Measurements from ENCODE around the gene SPINK6.

SPINK6 gene

GRCh38 chr5:148230240-148230639, 27.4 kb downstream of the SPINK6 start:
- DNase-seq (ENCODE audit: extremely low spot score): no peak
- POLR2A ChIA-PET: no interaction called here
- CTCF ChIA-PET: interaction anchor here (0.5 kb wide), 1 partner anchor 1574 kb away, joined by 3 read pairs; no protein-coding TSS in a partner anchor
- no peak for TF ChIP-seq HDGF (IDR thresholded peaks at IDR 0.05; ENCODE audit: borderline replicate concordance)
- TF ChIP-seq TARDBP (IDR thresholded peaks at IDR 0.05): no peak
- TF ChIP-seq ARNT (IDR thresholded peaks at IDR 0.05): no peak
- TF ChIP-seq CTBP1 (IDR thresholded peaks at IDR 0.05; ENCODE audit: borderline replicate concordance): no peak
- no peak for TF ChIP-seq ZNF384 (IDR thresholded peaks at IDR 0.05)
- TF ChIP-seq NFRKB (IDR thresholded peaks at IDR 0.05): no peak
- no peak for TF ChIP-seq FOXK2 (IDR thresholded peaks at IDR 0.05)
- no peak for TF ChIP-seq SUZ12 (IDR thresholded peaks at IDR 0.05)

- CTCF ChIA-PET: no interaction called here
- POLR2A ChIA-PET: no interaction called here
- TF ChIP-seq SUZ12 (IDR thresholded peaks at IDR 0.05): no peak
- no peak for TF ChIP-seq NFRKB (IDR thresholded peaks at IDR 0.05)
- no peak for TF ChIP-seq BHLHE40 (IDR thresholded peaks at IDR 0.05; ENCODE audit: borderline replicate concordance)
- TF ChIP-seq FOXM1 (IDR thresholded peaks at IDR 0.05; ENCODE audit: borderline replicate concordance): no peak
- TF ChIP-seq TARDBP (IDR thresholded peaks at IDR 0.05): no peak
- no peak for TF ChIP-seq SP1 (IDR thresholded peaks at IDR 0.05)
- no peak for TF ChIP-seq LEF1 (IDR thresholded peaks at IDR 0.05; ENCODE audit: borderline replicate concordance)
- TF ChIP-seq L3MBTL2 (conservative IDR thresholded peaks at IDR 0.05): no peak
- TF ChIP-seq FOXA1 (IDR thresholded peaks at IDR 0.05): no peak
- TF ChIP-seq ELF4 (IDR thresholded peaks at IDR 0.05): no peak
- no peak for TF ChIP-seq HDGF (IDR thresholded peaks at IDR 0.05; ENCODE audit: borderline replicate concordance)
- no peak for TF ChIP-seq ZNF384 (IDR thresholded peaks at IDR 0.05)
- TF ChIP-seq FOXK2 (IDR thresholded peaks at IDR 0.05): no peak
- no peak for TF ChIP-seq ARNT (IDR thresholded peaks at IDR 0.05)
- no peak for DNase-seq (ENCODE audit: extremely low spot score)
Measured at GRCh38 chr5:148237785-148238417, 35.1 kb downstream of the SPINK6 start.

DNA sequence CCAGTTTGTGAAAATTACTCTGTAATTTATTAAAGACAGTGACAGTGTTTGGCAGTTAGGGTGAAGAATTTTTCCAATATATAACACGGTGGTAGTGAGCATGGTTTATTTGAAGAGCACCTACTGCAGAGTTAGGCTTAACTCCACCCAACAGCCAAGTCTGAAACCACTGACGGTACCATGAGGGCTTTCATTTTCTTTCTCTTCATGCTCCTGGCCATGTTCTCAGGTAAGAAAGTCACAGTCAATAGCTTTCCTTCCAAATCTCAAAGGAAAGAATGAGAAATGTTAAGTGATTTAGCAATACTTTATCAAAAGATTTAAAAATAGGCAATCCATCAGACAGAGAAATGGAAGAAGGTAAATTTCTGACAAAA, 35.6 kb downstream of the SPINK6 start, which contains the start of gene MARCOL:
Gene MARCOL, plus strand, starts transcription at position 108 of the 377 bp plus-strand sequence. Its CDS starts 73 bp downstream, at position 181.
- DNase-seq (ENCODE audit: extremely low spot score): no peak
- TF ChIP-seq ELF4 (IDR thresholded peaks at IDR 0.05) (no peak), LEF1 (IDR thresholded peaks at IDR 0.05; ENCODE audit: borderline replicate concordance) (no peak), L3MBTL2 (conservative IDR thresholded peaks at IDR 0.05) (no peak), TARDBP (IDR thresholded peaks at IDR 0.05) (no peak), BHLHE40 (IDR thresholded peaks at IDR 0.05; ENCODE audit: borderline replicate concordance) (no peak)
- ChIA-PET CTCF (no interaction called here), POLR2A (no interaction called here)

- POLR2A ChIA-PET: no interaction called here
- no peak for TF ChIP-seq TARDBP (IDR thresholded peaks at IDR 0.05)
- no peak for TF ChIP-seq FOXK2 (IDR thresholded peaks at IDR 0.05)
- TF ChIP-seq ZNF384 (IDR thresholded peaks at IDR 0.05): no peak
- TF ChIP-seq ARNT (IDR thresholded peaks at IDR 0.05): no peak
- TF ChIP-seq HDGF (IDR thresholded peaks at IDR 0.05; ENCODE audit: borderline replicate concordance): no peak
- TF ChIP-seq FOXA1 (IDR thresholded peaks at IDR 0.05): no peak
- no peak for TF ChIP-seq PKNOX1 (IDR thresholded peaks at IDR 0.05)
- TF ChIP-seq FOXM1 (IDR thresholded peaks at IDR 0.05; ENCODE audit: borderline replicate concordance): no peak
- no peak for TF ChIP-seq SUZ12 (IDR thresholded peaks at IDR 0.05)
- TF ChIP-seq L3MBTL2 (conservative IDR thresholded peaks at IDR 0.05): no peak
- TF ChIP-seq BHLHE40 (IDR thresholded peaks at IDR 0.05; ENCODE audit: borderline replicate concordance): no peak
- no peak for TF ChIP-seq CTBP1 (IDR thresholded peaks at IDR 0.05; ENCODE audit: borderline replicate concordance)
- TF ChIP-seq LEF1 (IDR thresholded peaks at IDR 0.05; ENCODE audit: borderline replicate concordance): no peak
- TF ChIP-seq ELF4 (IDR thresholded peaks at IDR 0.05): no peak
- no peak for TF ChIP-seq NFRKB (IDR thresholded peaks at IDR 0.05)
- TF ChIP-seq SP1 (IDR thresholded peaks at IDR 0.05): no peak
- CTCF ChIA-PET: no interaction called here
- no peak for DNase-seq (ENCODE audit: extremely low spot score)
Measured at GRCh38 chr5:148248894-148249293, 46.1 kb downstream of the SPINK6 start.

- TF ChIP-seq LEF1 (IDR thresholded peaks at IDR 0.05; ENCODE audit: borderline replicate concordance) (no peak), L3MBTL2 (conservative IDR thresholded peaks at IDR 0.05) (no peak), SP1 (IDR thresholded peaks at IDR 0.05) (no peak), FOXK2 (IDR thresholded peaks at IDR 0.05) (no peak), CTBP1 (IDR thresholded peaks at IDR 0.05; ENCODE audit: borderline replicate concordance) (no peak), ZNF384 (IDR thresholded peaks at IDR 0.05) (no peak), ELF4 (IDR thresholded peaks at IDR 0.05) (no peak), HDGF (IDR thresholded peaks at IDR 0.05; ENCODE audit: borderline replicate concordance) (no peak), PKNOX1 (IDR thresholded peaks at IDR 0.05) (no peak), SUZ12 (IDR thresholded peaks at IDR 0.05) (no peak), NFRKB (IDR thresholded peaks at IDR 0.05) (no peak), TARDBP (IDR thresholded peaks at IDR 0.05) (no peak), FOXA1 (IDR thresholded peaks at IDR 0.05) (no peak), ARNT (IDR thresholded peaks at IDR 0.05) (no peak), FOXM1 (IDR thresholded peaks at IDR 0.05; ENCODE audit: borderline replicate concordance) (no peak)
- ChIA-PET CTCF (no interaction called here), POLR2A (no interaction called here)
- no peak for DNase-seq (ENCODE audit: extremely low spot score)
Measured at GRCh38 chr5:148255456-148255855, 52.6 kb downstream of the SPINK6 start.

GRCh38 chr5:148259288-148259687, 56.4 kb downstream of the SPINK6 start:
- ChIA-PET POLR2A (no interaction called here), CTCF (no interaction called here)
- TF ChIP-seq FOXM1 (IDR thresholded peaks at IDR 0.05; ENCODE audit: borderline replicate concordance): no peak
- no peak for DNase-seq (ENCODE audit: extremely low spot score)

DNA sequence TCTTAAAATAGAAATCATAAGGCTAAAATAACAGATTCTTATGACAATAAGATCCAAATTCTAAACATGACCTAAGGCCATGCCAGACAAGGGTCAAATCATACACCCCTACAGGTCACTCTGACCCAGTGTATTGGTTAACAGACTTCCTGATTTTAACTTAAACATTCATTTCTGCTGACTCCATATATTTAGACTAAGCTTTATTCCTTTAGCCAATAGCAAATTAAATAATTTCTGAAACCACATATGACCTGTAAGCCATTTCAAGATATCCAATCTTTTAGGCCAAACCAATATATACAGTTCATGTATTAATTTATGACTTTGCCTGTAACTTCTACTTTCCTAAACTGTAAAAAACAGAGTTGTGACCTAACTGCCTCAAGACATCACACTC, 58.4 kb downstream of the SPINK6 start:
- ChIA-PET CTCF (no interaction called here), POLR2A (no interaction called here)
- no peak for TF ChIP-seq BHLHE40 (IDR thresholded peaks at IDR 0.05; ENCODE audit: borderline replicate concordance)
- no peak for TF ChIP-seq HDGF (IDR thresholded peaks at IDR 0.05; ENCODE audit: borderline replicate concordance)
- no peak for TF ChIP-seq FOXA1 (IDR thresholded peaks at IDR 0.05)
- TF ChIP-seq SUZ12 (IDR thresholded peaks at IDR 0.05): no peak
- TF ChIP-seq SP1 (IDR thresholded peaks at IDR 0.05): no peak
- TF ChIP-seq FOXM1 (IDR thresholded peaks at IDR 0.05; ENCODE audit: borderline replicate concordance): no peak
- TF ChIP-seq ELF4 (IDR thresholded peaks at IDR 0.05): no peak
- TF ChIP-seq TARDBP (IDR thresholded peaks at IDR 0.05): no peak
- no peak for TF ChIP-seq FOXK2 (IDR thresholded peaks at IDR 0.05)
- no peak for DNase-seq (ENCODE audit: extremely low spot score)
